SK-N-SH treated with all-trans-retinoic acid at 6 μM for 48 hours (cell line): Measurements from ENCODE around the gene FLYWCH2.
"Not testable (repeated sequence)": the region's sequence is repeated elsewhere in the genome, so short reads cannot be mapped to it uniquely, and the experiment has no call there.

Experiments used
- OSR1 ChIP-seq: fragments of 250-450 bp; sonication (Bioruptor Pico); IDR thresholded peaks from 2 replicates; pipeline ENCODE4 v1.8.0; 2022; ENCODE audit warnings: moderate library complexity, mild to moderate bottlenecking, inconsistent platforms
- TOX ChIP-seq: fragments of 250-450 bp; sonication (Bioruptor Pico); IDR thresholded peaks from 2 replicates; pipeline ENCODE4 v1.8.0; 2021; ENCODE audit warnings: mild to moderate bottlenecking, moderate library complexity, borderline replicate concordance
- TF ChIP-seq, protein P1 (sequence below): fragments of 250-450 bp; sonication (Bioruptor Pico); IDR thresholded peaks from 2 replicates; pipeline ENCODE4 v1.5.1; 2020; ENCODE audit warnings: low read depth, mild to moderate bottlenecking, moderate library complexity
- TF ChIP-seq, protein P2 (sequence below): fragments of 250-450 bp; sonication (Bioruptor Pico); IDR thresholded peaks from 2 replicates; pipeline ENCODE4 v1.5.1; 2021; ENCODE audit warnings: mild to moderate bottlenecking, moderate library complexity

DNA sequence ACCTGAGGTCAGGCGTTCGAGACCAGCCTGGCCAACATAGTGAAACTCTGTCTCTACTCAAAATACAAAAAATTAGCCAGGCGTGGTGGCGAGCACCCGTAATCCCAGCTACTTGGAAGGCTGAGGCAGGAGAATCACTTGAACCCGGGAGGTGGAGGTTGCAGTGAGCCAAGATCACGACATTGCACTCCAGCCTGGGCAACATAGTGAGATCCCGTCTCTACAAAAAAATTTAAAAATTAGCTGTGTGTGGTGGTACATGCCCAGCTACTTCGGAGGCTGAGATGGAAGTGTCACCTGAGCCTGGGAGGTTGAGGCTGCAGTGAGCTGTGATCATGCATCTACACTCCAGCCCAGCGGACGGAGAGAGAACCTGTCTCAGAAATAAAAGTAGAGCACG, 60.7 kb downstream of the FLYWCH2 start:
- TF ChIP-seq, protein P1, sequence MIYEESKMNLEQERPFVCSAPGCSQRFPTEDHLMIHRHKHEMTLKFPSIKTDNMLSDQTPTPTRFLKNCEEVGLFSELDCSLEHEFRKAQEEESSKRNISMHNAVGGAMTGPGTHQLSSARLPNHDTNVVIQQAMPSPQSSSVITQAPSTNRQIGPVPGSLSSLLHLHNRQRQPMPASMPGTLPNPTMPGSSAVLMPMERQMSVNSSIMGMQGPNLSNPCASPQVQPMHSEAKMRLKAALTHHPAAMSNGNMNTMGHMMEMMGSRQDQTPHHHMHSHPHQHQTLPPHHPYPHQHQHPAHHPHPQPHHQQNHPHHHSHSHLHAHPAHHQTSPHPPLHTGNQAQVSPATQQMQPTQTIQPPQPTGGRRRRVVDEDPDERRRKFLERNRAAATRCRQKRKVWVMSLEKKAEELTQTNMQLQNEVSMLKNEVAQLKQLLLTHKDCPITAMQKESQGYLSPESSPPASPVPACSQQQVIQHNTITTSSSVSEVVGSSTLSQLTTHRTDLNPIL (CRISPR knock-in tag), result not testable (repeated sequence)
- not testable (repeated sequence) for TF ChIP-seq OSR1, TOX (CRISPR knock-in tag)
- TF ChIP-seq, protein P2, sequence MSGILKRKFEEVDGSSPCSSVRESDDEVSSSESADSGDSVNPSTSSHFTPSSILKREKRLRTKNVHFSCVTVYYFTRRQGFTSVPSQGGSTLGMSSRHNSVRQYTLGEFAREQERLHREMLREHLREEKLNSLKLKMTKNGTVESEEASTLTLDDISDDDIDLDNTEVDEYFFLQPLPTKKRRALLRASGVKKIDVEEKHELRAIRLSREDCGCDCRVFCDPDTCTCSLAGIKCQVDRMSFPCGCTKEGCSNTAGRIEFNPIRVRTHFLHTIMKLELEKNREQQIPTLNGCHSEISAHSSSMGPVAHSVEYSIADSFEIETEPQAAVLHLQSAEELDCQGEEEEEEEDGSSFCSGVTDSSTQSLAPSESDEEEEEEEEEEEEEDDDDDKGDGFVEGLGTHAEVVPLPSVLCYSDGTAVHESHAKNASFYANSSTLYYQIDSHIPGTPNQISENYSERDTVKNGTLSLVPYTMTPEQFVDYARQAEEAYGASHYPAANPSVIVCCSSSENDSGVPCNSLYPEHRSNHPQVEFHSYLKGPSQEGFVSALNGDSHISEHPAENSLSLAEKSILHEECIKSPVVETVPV (CRISPR knock-in tag), result not testable (repeated sequence)
